Activated CD4-positive, alpha-beta T cell treated with anti-CD3 and anti-CD28 coated beads, Interleukin-2, amount 50 U/mL, for 4 hours (primary cell): ENCODE measurements around the gene CCER1.

Source experiments
- DNase-seq, 2 experiments: peaks; one replicate each; pipeline ENCODE4 v3.0.0-alpha.2; 2020

Gene CCER1

GRCh38 chr12:90964616-90965015 lies 9.6 kb upstream of the CCER1 start:
- DNase-seq, result no peak

GRCh38 chr12:90963946-90964345 lies 9.0 kb upstream of the CCER1 start:
- DNase-seq, result no peak

GRCh38 chr12:90961154-90961553 lies 6.2 kb upstream of the CCER1 start:
- DNase-seq, result no peak

GRCh38 chr12:90959538-90960139 lies 4.7 kb upstream of the CCER1 start:
- no peak for DNase-seq

DNA sequence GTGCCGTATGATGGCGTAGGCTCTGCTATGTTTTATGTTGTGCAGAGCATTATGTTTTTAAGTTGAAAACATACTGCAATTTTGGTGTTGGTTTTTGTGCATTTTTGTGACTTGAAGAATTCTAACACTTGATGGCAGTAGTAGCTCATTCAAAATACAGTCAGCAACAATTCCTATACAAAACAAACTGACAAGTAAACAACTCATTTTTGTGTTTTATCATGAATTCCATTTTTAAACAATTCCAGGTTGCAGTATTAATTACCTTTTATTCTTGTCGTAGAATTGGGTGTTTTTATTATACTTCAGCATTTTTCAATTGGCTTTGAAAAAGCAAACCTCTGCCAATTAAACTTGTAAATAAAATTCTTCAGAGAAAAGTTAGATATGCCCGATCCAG lies 4.1 kb upstream of the CCER1 start:
- DNase-seq, result no peak

DNA sequence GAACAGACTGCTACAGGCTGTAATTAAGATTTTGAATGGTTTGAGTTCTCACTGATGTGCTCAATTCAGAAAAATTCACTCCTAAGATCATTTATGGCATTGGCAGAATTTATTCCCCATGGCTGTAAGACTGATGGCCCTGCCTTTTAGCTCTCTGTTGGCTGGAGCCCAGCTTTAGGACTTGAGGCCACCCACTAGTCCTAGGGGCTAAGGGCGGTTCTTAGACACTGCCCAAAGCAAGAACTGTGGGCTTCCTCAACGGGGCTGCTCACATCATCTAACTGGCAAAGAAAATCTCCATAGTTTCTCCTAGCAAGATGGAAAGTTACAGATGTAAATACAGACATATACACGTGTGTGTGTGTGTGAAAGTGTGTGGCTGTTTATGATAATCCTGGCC lies 3.4 kb upstream of the CCER1 start:
- no peak for DNase-seq

DNA sequence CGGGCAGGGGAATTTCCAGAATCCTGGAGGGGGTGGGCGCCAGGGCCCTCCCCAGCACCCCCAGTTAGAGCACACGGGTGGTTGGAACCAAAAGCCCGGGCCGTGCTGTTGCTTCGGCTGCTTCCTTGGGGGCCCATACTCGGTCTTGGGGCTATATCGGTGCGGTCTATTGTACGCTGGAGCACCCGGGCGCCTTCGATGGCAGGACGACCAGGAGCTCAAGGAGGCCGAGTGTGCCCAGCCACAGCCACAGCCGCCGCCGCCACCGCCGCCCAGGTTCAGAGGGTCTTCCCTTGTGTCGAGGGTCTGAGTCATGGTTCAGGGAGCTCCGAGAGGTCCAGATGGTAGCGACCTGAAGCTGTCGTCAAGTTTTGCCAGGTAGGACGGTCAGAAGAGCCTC lies 548 bp downstream of the CCER1 start:
- no peak for DNase-seq

- no peak for DNase-seq
Measured at GRCh38 chr12:90953956-90954421, 987 bp downstream of the CCER1 start.

GRCh38 chr12:90951432-90952105 lies 3.4 kb downstream of the CCER1 start:
- no peak for DNase-seq

DNA sequence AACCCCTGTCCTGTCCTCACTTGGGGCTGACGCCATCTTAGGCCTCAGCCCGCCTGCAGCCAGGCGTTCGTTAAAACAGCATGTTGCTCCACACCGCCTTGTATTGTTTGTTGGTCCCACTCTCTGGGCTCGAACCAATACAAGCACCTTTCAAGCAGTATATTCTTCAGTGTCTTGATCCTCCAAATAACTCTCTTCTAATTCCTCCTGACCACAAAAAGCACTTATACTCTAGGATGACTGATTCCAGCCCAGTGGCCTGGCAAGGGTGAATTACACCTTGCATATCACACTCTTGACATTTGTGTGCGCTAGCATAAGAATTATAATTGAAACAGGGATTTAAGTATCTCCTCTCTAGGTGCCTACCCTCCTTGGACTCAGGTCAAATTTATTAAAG lies 7.1 kb downstream of the CCER1 start:
- DNase-seq, result no peak

GRCh38 chr12:90945070-90945649 lies 9.8 kb downstream of the CCER1 start:
- DNase-seq, result no peak

- DNase-seq, result no peak
Measured at GRCh38 chr12:90943255-90943654, 11.7 kb downstream of the CCER1 start.

GRCh38 chr12:90940872-90941499 lies 14.0 kb downstream of the CCER1 start:
- no peak for DNase-seq

- no peak for DNase-seq
Measured at GRCh38 chr12:90939382-90939781, 15.6 kb downstream of the CCER1 start.

DNA sequence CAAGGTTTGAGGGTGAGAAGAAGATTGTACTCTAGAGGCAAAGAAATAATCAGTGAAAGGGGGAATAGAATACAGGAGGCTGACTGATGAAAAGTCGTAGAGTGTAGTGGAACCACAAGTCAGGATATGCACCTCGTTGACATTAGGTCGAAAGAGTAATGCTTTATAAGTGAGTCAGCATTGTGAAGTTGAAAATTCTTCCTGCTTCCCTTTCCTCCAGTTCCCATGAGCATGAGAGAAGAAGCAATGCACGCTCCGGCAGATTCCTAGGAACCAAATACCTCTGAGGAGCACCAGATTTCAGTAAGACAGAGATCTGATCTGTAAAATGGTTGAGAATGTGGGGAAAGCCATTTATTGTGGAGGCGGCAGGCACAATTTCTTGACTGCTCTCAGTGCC lies 16.5 kb downstream of the CCER1 start:
- no peak for DNase-seq

DNA sequence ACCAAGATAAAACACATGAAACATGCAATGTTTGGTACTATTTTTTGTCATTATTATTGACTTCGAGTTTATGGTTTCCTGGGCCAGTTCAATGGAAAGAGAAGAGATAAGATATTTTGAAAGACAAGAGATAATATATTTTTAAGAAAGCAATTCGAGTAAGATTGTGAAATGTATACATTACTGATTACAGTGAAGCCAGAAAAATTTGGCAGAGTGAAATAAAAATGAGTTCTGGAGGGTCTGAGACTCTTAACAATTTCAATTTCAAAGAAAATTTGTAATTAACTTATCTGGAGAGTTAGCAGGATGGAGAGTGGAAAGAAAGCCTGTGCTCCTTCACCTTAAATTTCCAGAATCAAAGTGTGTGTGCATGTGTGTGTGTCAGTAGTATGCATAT lies 17.3 kb downstream of the CCER1 start:
- no peak for DNase-seq

DNA sequence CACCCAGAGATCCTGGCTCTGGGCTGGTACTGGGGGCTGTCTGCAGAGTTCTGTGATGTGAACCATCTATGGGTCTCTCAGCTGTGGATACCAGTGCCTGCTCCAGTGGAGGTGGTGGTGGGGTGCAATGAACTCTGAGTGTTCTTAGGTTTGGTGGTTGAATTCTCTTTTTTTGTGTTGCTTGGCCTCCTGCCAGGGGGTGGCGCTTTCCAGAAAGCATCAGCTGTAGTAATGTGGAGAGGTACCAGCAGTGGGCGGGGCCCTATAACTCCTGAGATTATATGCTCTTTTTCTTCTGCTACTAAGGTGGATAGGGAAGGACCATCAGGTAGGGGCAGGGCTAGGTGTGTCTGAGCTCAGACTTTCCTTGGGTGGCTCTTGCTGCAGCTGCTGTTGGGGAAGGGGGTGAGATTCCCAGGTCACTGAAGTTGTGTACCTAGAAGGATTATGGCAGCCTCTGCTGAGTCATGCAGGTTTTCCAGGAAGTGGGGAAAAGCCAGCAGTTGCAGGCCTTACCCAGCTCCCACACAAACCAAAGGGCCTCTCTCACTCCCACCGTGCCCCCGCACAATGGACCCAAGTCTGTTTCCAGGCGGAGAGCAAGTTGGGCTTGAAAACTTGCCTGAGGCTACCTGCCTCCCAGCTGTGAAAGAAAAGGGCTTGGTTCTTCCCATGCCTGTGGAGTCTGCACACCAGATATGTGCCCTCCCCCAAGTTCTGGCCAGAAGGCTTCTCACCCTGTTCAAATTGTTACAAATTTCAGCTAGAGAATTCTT lies 18.6 kb downstream of the CCER1 start:
- DNase-seq, result no peak

DNA sequence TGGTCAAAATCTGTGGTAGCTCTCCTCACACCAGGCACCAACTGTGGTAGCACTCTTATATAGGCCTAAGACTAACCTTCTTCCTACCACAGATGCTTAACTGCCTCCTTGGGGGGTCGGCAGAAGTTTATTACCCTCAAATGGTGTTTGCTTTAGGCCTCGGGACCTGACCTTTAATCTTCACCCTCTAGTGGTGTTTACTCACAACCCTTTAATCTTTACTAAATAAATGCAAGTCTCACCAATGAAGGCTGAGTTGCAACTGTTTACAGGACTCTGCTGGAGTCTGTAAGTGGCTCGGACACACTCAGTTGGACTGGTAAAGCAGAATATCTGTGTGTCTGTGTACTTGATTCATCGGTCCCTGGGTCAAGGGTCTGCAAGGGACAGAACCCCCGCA lies 29.4 kb downstream of the CCER1 start:
- DNase-seq, result no peak

DNA sequence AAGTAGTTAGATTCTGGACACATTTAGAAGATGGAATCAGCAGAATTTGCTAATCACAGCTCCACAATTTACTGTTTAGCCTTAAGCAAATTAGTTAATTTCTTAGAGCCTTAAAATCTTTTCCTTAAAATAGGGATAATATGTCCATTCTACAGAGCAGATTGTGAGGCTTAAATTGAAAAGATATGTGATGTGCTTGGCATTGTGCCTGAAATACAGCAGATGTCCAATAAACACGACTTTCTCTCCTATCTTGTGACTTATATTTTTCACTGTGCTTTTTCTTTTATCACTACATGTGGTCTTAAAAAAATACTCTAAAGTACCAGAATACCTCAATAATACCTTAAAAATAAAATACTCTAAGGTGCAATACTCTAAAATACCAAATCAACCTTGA lies 30.6 kb downstream of the CCER1 start:
- no peak for DNase-seq

GRCh38 chr12:90922145-90922627 lies 32.8 kb downstream of the CCER1 start:
- no peak for DNase-seq

- no peak for DNase-seq
Measured at GRCh38 chr12:90921536-90921935, 33.4 kb downstream of the CCER1 start.

GRCh38 chr12:90920222-90920621 lies 34.8 kb downstream of the CCER1 start:
- no peak for DNase-seq

DNA sequence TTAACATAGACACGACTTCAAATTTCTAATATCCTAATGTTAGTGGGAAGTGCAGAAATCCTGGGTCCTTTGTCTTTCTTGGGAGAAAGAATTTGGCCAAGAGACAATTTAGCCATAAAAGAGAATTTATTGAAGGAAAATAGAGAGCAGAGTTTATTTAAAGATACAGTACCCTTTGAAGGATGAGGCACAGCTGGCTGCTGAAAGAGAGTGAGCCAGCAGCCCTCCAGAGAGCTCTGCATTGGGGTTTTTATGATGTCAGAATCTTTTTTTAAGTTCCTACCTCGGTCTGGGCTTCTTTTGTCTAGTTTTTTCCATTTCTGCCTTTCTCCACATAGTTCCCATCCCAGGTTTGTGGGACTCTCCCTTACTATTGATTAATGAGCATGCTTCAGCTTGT lies 37.5 kb downstream of the CCER1 start:
- no peak for DNase-seq
